H1 (cell line): ENCODE results near the gene SMNDC1. TPM values are rescaled to one million over a fixed set of nuclear protein-coding genes. Genes with fewer than 3 reads are reported as not detected.

Experiments
- CTCF ChIA-PET: fragments of 300-600 bp; sonication (Branson Sonifier 250); formaldehyde crosslinking; loops from one replicate; lab custom pipeline; 2021; ENCODE audit not compliant: partially characterized antibody; lab: Charles Lee
- POLR2A ChIA-PET: fragments of 300-600 bp; sonication (Branson Sonifier 250); formaldehyde crosslinking; loops from one replicate; lab custom pipeline; 2021; ENCODE audit warnings: inconsistent platforms; ENCODE audit not compliant: partially characterized antibody; lab: Charles Lee
- DNase-seq, 2 experiments: peaks; one replicate each; pipeline versions ENCODE4 v3.0.0 to v3.0.0-alpha.2; 2010 to 2022; ENCODE audit warnings: low spot score in 2 of 2, low read depth in 1 of 2, mixed read lengths in 1 of 2
- FAIRE-seq: peaks from 2 replicates; lab custom pipeline; 2011; peaks lifted over from hg19 to GRCh38; lab: Jason Lieb, UNC
- H2AFZ ChIP-seq: 2 replicates; pipeline ENCODE4 v1.8.1; 2012; ENCODE audit warnings: low read length, inconsistent platforms
- H2AK5ac ChIP-seq: 2 replicates; pipeline ENCODE4 v1.6.1; 2013; ENCODE audit warnings: low read depth, low read length
- H2BK120ac ChIP-seq: replicated peaks from 2 replicates; pipeline ENCODE3; 2013; ENCODE audit warnings: low read depth, low read length, inconsistent platforms
- H2BK12ac ChIP-seq: 2 replicates; pipeline ENCODE4 v1.6.1; 2013; ENCODE audit warnings: low read depth, low read length
- H2BK15ac ChIP-seq: 2 replicates; pipeline ENCODE4 v1.6.1; 2013; ENCODE audit warnings: low read length
- H2BK20ac ChIP-seq: 2 replicates; pipeline ENCODE4 v1.6.1; 2013; ENCODE audit warnings: low read length
- H2BK5ac ChIP-seq: 2 replicates; pipeline ENCODE4 v1.6.1; 2013; ENCODE audit warnings: low read depth, low read length
- H3K14ac ChIP-seq: 2 replicates; pipeline ENCODE4 v1.6.1; 2013; ENCODE audit warnings: inconsistent platforms; ENCODE audit not compliant: insufficient read length
- H3K18ac ChIP-seq: 2 replicates; pipeline ENCODE4 v1.6.1; 2013; ENCODE audit warnings: low read length; ENCODE audit errors: extremely low read depth
- H3K23ac ChIP-seq: 2 replicates; pipeline ENCODE4 v1.6.1; 2013; ENCODE audit warnings: inconsistent platforms; ENCODE audit not compliant: insufficient read length
- H3K23me2 ChIP-seq: 2 replicates; pipeline ENCODE4 v1.6.1; 2013; ENCODE audit warnings: low read depth, low read length
- H3K27ac ChIP-seq: 2 replicates; pipeline ENCODE4 v1.6.1; 2011; ENCODE audit warnings: low read depth, low read length, inconsistent platforms
- H3K27me3 ChIP-seq, 4 experiments: replicated peaks in 1 of 4; 1 replicate in 1 of 4; 2 replicates in 3 of 4; pipeline versions ENCODE4 v1.6.1 to v1.8.1; 2011 to 2013; ENCODE audit warnings: low read length in 3 of 4, mild to moderate bottlenecking in 3 of 4, inconsistent platforms in 2 of 4, mixed read lengths in 2 of 4, moderate library complexity in 1 of 4; ENCODE audit not compliant: control insufficient read depth in 3 of 4, insufficient read depth in 3 of 4; ENCODE audit errors: extremely low read depth in 1 of 4
- H3K36me3 ChIP-seq, 4 experiments: 2 replicates each; pipeline versions ENCODE4 v1.6.1 to v1.8.1; 2011 to 2013; ENCODE audit warnings: mild to moderate bottlenecking in 4 of 4, low read length in 3 of 4, moderate library complexity in 2 of 4, control low read depth in 1 of 4, inconsistent platforms in 1 of 4; ENCODE audit not compliant: insufficient read depth in 4 of 4, control insufficient read depth in 2 of 4
- H3K4ac ChIP-seq: replicated peaks from 2 replicates; pipeline ENCODE3; 2013; ENCODE audit warnings: low read length, low read depth, mixed read lengths, inconsistent platforms; ENCODE audit not compliant: insufficient read length
- H3K4me1 ChIP-seq, 4 experiments: replicated peaks in 1 of 4; 1 replicate in 1 of 4; 2 replicates in 3 of 4; pipeline versions ENCODE4 v1.6.1 to v1.8.1; 2011 to 2013; ENCODE audit warnings: low read length in 3 of 4, inconsistent platforms in 2 of 4, mixed read lengths in 1 of 4; ENCODE audit not compliant: insufficient read depth in 4 of 4, control insufficient read depth in 3 of 4
- H3K4me2 ChIP-seq, 2 experiments: 2 replicates each; pipeline versions ENCODE4 v1.6.1 to v1.8.1; 2011 to 2013; ENCODE audit warnings: low read depth in 2 of 2, low read length in 2 of 2, control low read depth in 1 of 2, inconsistent platforms in 1 of 2, mild to moderate bottlenecking in 1 of 2; ENCODE audit not compliant: insufficient read depth in 1 of 2
- H3K4me3 ChIP-seq, 4 experiments: fragments of 200-600, 300-600 bp in 1 of 4; sonication (generic), shearing (Covaris generic), sonication (Bioruptor Twin) in 1 of 4; 2 replicates each; pipeline versions ENCODE4 v1.5.1 to v1.8.1; 2011 to 2016; ENCODE audit warnings: low read length in 4 of 4, low read depth in 3 of 4, control low read depth in 2 of 4, inconsistent platforms in 2 of 4, mild to moderate bottlenecking in 2 of 4, mixed read lengths in 1 of 4, moderate library complexity in 1 of 4; ENCODE audit not compliant: insufficient read depth in 2 of 4; ENCODE audit errors: extremely low read depth in 1 of 4
- H3K56ac ChIP-seq: replicated peaks from 2 replicates; pipeline ENCODE3; 2013; ENCODE audit warnings: low read depth, mild to moderate bottlenecking, mixed read lengths, low read length, inconsistent platforms; ENCODE audit not compliant: insufficient read length
- H3K79me1 ChIP-seq: 2 replicates; pipeline ENCODE4 v1.6.1; 2013; ENCODE audit warnings: low read depth, low read length, control low read depth
- H3K79me2 ChIP-seq, 2 experiments: 2 replicates each; pipeline versions ENCODE4 v1.6.1 to v1.8.1; 2012 to 2013; ENCODE audit warnings: low read length in 2 of 2, mild to moderate bottlenecking in 2 of 2, inconsistent platforms in 1 of 2; ENCODE audit not compliant: insufficient read depth in 2 of 2, control insufficient read depth in 1 of 2
- H3K9ac ChIP-seq, 4 experiments: replicated peaks in 1 of 4; 1 replicate in 1 of 4; 2 replicates in 3 of 4; pipeline versions ENCODE4 v1.6.1 to v1.8.1; 2011 to 2013; ENCODE audit warnings: low read depth in 3 of 4, low read length in 3 of 4, control low read depth in 2 of 4, mild to moderate bottlenecking in 2 of 4, moderate library complexity in 2 of 4, inconsistent platforms in 1 of 4; ENCODE audit errors: extremely low read depth in 1 of 4
- H3K9me3 ChIP-seq, 2 experiments: 2 replicates each; pipeline versions ENCODE4 v1.6.1 to v1.8.1; 2012 to 2013; ENCODE audit warnings: mild to moderate bottlenecking in 2 of 2, moderate library complexity in 2 of 2, control low read depth in 1 of 2, inconsistent platforms in 1 of 2, low read depth in 1 of 2, low read length in 1 of 2, mixed read lengths in 1 of 2; ENCODE audit not compliant: insufficient read depth in 2 of 2
- H4K20me1 ChIP-seq, 2 experiments: replicated peaks in 1 of 2; 2 replicates each; pipeline versions ENCODE3 to v1.8.1; 2011 to 2013; ENCODE audit warnings: inconsistent platforms in 2 of 2, low read length in 2 of 2, mild to moderate bottlenecking in 1 of 2; ENCODE audit not compliant: insufficient read depth in 2 of 2, control insufficient read depth in 1 of 2
- H4K5ac ChIP-seq: 2 replicates; pipeline ENCODE4 v1.6.1; 2013; ENCODE audit warnings: low read length, low read depth, mixed read lengths, inconsistent platforms; ENCODE audit not compliant: insufficient read length
- H4K8ac ChIP-seq: 2 replicates; pipeline ENCODE4 v1.8.0; 2013; ENCODE audit warnings: mild to moderate bottlenecking, moderate library complexity, low read length, inconsistent platforms; ENCODE audit not compliant: insufficient read depth; ENCODE audit errors: extremely low read depth
- H4K91ac ChIP-seq: replicated peaks from 2 replicates; pipeline ENCODE3; 2013; ENCODE audit warnings: low read length, mixed read lengths, inconsistent platforms; ENCODE audit not compliant: insufficient read length
- BCL11A ChIP-seq, 2 experiments: IDR thresholded peaks; one replicate each; pipeline ENCODE4 v1.6.1; 2011; ENCODE audit warnings: low read depth in 2 of 2, low read length in 2 of 2, mild to moderate bottlenecking in 2 of 2
- MAX ChIP-seq: IDR thresholded peaks from 2 replicates; pipeline ENCODE4 v1.6.1; 2012; ENCODE audit warnings: inconsistent platforms
- RAD21 ChIP-seq, 2 experiments: IDR thresholded peaks in 1 of 2; conservative IDR thresholded peaks in 1 of 2; 2 replicates each; pipeline ENCODE4 v1.6.1; 2011; ENCODE audit warnings: low read depth in 2 of 2, low read length in 2 of 2, improper control_type of control experiment in 1 of 2, inconsistent platforms in 1 of 2, mild to moderate bottlenecking in 1 of 2, moderate library complexity in 1 of 2
- SRF ChIP-seq: IDR thresholded peaks from 2 replicates; pipeline ENCODE4 v1.6.1; 2011; ENCODE audit warnings: mild to moderate bottlenecking, low read depth, low read length, moderate library complexity
- TAF7 ChIP-seq: optimal IDR thresholded peaks from 2 replicates; pipeline ENCODE3; 2011; ENCODE audit warnings: low read depth, mild to moderate bottlenecking, inconsistent platforms, low read length, moderate library complexity, borderline replicate concordance
- TEAD4 ChIP-seq: IDR thresholded peaks from 2 replicates; pipeline ENCODE4 v1.6.1; 2012; ENCODE audit warnings: low read depth, low read length, inconsistent platforms, mixed read lengths
- ZNF274 ChIP-seq: IDR thresholded peaks from 2 replicates; pipeline ENCODE4 v1.7.0; 2012; ENCODE audit warnings: low read length, borderline replicate concordance; ENCODE audit errors: extremely low read depth
- WGBS, 2 experiments: shearing (Covaris generic) in 1 of 2; methylation state at CpG; one replicate each; pipeline versions ENCODE4 v1.1.6 to v1.1.7; 2013 to 2015; ENCODE audit warnings: low lambda C conversion rate in 2 of 2, mixed read lengths in 2 of 2, inconsistent platforms in 1 of 2, low coverage in 1 of 2, missing lambda C conversion rate in 1 of 2; ENCODE audit not compliant: insufficient replicate concordance in 2 of 2, insufficient coverage in 1 of 2, insufficient read length in 1 of 2; ENCODE audit errors: extremely low coverage in 1 of 2, missing lambda C conversion rate in 1 of 2; 5-methylcytosine and 5-hydroxymethylcytosine counted together
- polyA plus RNA-seq, 7 experiments: library from polyadenylated mRNA; depleted of rRNA in 3 of 7; stranded (reverse) in 5 of 7; unstranded in 2 of 7; fragments of >200 nt in 5 of 7; fragments of 200-250 nt in 2 of 7; gene quantifications; 1 replicate in 5 of 7; 2 replicates in 1 of 7; 4 replicates in 1 of 7; pipeline versions ENCODE4 v1.2.1 to v1.2.3, GENCODE V29; 2011 to 2013; ENCODE audit warnings: missing spikeins in 2 of 7, mixed read lengths in 2 of 7
- total RNA-seq: library from RNA; stranded (reverse); fragmentation: NEBNext Ultra II Directional; extraction: Animal tissue kit (Norgen Biotek cat#: 25700); gene quantifications from 2 replicates; pipeline ENCODE4 v1.2.1, GENCODE V29; 2021

The SMNDC1 gene
- total and polyA plus RNA-seq, 2 of the 8 experiments (the other 6 are each of a cell fraction or from before 2014, with no cell fraction given), result 8.1 to 48.6 TPM

- Histone ChIP-seq H4K91ac (no peak overlapping the region), H4K5ac (no peak overlapping the region), H3K9ac (no peak overlapping the region), H3K36me3 (no peaks in the 10 kb centered on the region), H2BK5ac (no peak overlapping the region), H2BK120ac (no peak overlapping the region), H2AK5ac (no peak overlapping the region), H3K4me1 (peaks cover 5 to 12% (median 6%) of the 10 kb centered on the region in 4 experiments; a peak in 6 of 7 replicates), H2BK12ac (no peak overlapping the region), H4K20me1 (no peaks in the 10 kb centered on the region), H2AFZ (no peak overlapping the region), H3K14ac (no peak overlapping the region), H3K4me3 (no peak overlapping the region), H3K27me3 (no peaks in the 10 kb centered on the region), H3K23me2 (peaks cover 2% of the 10 kb centered on the region; the same call in 1 of the 2 replicates), H3K18ac (no peak overlapping the region), H4K8ac (no peak overlapping the region), H2BK15ac (no peak overlapping the region), H3K79me2 (no peaks in the 10 kb centered on the region), H3K27ac (no peak overlapping the region), H3K23ac (no peak overlapping the region), H3K79me1 (no peaks in the 10 kb centered on the region), H3K9me3 (no peaks in the 10 kb centered on the region), H3K56ac (no peak overlapping the region), H3K4ac (no peak overlapping the region), H3K4me2 (no peak overlapping the region), H2BK20ac (no peak overlapping the region)
- DNase-seq (no peak), FAIRE-seq (no peak)
- CTCF ChIA-PET, result interaction anchor here (0.7 to 2.3 kb wide), 9 partner anchors 9 to 196 kb away, joined by 3 to 13 read pairs (median 3); no protein-coding TSS in a partner anchor
- POLR2A ChIA-PET, result no interaction called here
- TF ChIP-seq MAX (no peak), ZNF274 (no peak), RAD21 (IDR thresholded peaks at IDR 0.05 in 1 of 2, conservative IDR thresholded peaks at IDR 0.05 in 1 of 2; ENCODE audit: low read depth in 2 of 2, low read length in 2 of 2) (no peak), TAF7 (no peak), TEAD4 (no peak), SRF (no peak), BCL11A (IDR thresholded peaks at IDR 0.05; ENCODE audit: low read depth in 2 of 2, low read length in 2 of 2) (no peak)
- WGBS, 2 experiments, result 94% methylated on average over 4 of the region's 4 CpGs; no CpG with 5 or more reads in 1 of the 2 experiments
These were observed 32.7 kb upstream of the SMNDC1 start for GRCh38 chr10:110337401-110337800.
